ENCODE data around the gene EIF3CL.
"Not testable (repeated sequence)": the region's sequence is repeated elsewhere in the genome, so short reads cannot be mapped to it uniquely, and the experiment has no call there.

DNA sequence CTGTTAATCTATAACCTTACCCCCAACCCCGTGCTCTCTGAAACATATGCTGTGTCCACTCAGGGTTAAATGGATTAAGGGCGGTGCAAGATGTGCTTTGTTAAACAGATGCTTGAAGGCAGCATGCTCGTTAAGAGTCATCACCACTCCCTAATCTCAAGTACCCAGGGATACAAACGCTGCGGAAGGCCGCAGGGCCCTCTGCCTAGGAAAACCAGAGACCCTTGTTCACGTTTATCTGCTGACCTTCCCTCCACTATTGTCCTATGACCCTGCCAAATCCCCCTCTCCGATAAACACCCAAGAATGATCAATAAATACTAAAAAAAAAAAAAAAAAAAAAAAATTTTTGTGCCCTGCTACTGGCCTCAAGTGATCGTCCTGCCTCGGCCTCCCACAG is 25.8 kb downstream of the EIF3CL start:
- TF ChIP-seq, protein P1, sequence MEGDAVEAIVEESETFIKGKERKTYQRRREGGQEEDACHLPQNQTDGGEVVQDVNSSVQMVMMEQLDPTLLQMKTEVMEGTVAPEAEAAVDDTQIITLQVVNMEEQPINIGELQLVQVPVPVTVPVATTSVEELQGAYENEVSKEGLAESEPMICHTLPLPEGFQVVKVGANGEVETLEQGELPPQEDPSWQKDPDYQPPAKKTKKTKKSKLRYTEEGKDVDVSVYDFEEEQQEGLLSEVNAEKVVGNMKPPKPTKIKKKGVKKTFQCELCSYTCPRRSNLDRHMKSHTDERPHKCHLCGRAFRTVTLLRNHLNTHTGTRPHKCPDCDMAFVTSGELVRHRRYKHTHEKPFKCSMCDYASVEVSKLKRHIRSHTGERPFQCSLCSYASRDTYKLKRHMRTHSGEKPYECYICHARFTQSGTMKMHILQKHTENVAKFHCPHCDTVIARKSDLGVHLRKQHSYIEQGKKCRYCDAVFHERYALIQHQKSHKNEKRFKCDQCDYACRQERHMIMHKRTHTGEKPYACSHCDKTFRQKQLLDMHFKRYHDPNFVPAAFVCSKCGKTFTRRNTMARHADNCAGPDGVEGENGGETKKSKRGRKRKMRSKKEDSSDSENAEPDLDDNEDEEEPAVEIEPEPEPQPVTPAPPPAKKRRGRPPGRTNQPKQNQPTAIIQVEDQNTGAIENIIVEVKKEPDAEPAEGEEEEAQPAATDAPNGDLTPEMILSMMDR (IDR thresholded peaks at IDR 0.05): not testable (repeated sequence)
- TF ChIP-seq POLR2A (IDR thresholded peaks at IDR 0.05): not testable (repeated sequence)

Data from body of pancreas (tissue), 4 donors.